B cell (primary cell): Measurements from ENCODE around the gene PSAPL1.

Experiments
- CTCF ChIP-seq: fragments of 200-600 bp; IDR thresholded peaks from one replicate; pipeline ENCODE4 v1.8.0; 2022; ENCODE audit warnings: antibody characterized with exemption, mild to moderate bottlenecking
- EZH2 ChIP-seq: IDR thresholded peaks from 2 replicates; pipeline ENCODE4 v1.6.1; 2012; ENCODE audit warnings: borderline replicate concordance, low read depth, mild to moderate bottlenecking, moderate library complexity, low read length; ENCODE audit not compliant: insufficient read depth, poor library complexity, severe bottlenecking

GRCh38 chr4:7435471-7436061 is 836 bp upstream of the PSAPL1 start:
- TF ChIP-seq EZH2 (no peak), CTCF (no peak)
